ENCODE measurements around the gene CAD. TPM values are rescaled to one million over a fixed set of nuclear protein-coding genes. Genes with fewer than 3 reads are reported as not detected.

CAD gene
- total RNA-seq, 1 experiment from 2014 or later, result 130 TPM

DNA sequence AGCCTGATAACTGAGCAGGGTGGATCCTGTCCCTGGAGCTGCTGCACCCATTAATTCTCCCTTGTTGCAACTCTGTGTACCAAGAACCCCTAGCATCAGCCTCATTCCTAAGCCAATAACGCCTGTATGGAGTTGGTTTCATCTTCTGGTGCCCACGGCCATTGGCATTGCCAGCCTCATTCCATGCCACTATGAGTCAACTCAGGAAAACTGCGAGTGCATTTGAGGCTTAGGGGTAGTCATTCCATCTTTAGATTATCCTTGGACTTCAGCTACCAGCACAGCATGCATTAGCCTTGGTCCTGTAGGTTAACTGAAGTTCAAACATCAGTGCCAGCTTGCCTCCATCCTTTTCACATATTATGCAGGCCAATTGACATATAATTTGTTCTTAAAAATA is 63.7 kb downstream of the CAD start:
- Histone ChIP-seq H4K5ac (ENCODE audit: insufficient read length, low read depth, low read length) (no peak overlapping the region), H4K8ac (replicated peaks; ENCODE audit: insufficient read length, low read depth, low read length) (no peak overlapping the region), H2AFZ (ENCODE audit: low read length) (no peak overlapping the region), H3K79me2 (ENCODE audit: insufficient read depth, low read length) (no peaks in the 10 kb centered on the region), H3K4ac (ENCODE audit: low read depth, low read length) (no peak overlapping the region), H2BK5ac (ENCODE audit: insufficient read length, low read length) (no peak overlapping the region), H4K20me1 (ENCODE audit: control insufficient read depth, insufficient read depth, insufficient read length) (no peaks in the 10 kb centered on the region), H3K4me1 (ENCODE audit: insufficient read depth, low read length) (peaks cover 13% of the 10 kb centered on the region; the same call in 1 of the 2 replicates), H3K27ac (ENCODE audit: insufficient read length, low read depth, low read length) (no peak overlapping the region), H3T11ph (ENCODE audit: low read length) (no peak overlapping the region), H2BK120ac (ENCODE audit: low read depth, low read length, poor library complexity, severe bottlenecking) (no peak overlapping the region), H3K9ac (ENCODE audit: extremely low read depth, insufficient read length, low read length) (no peak overlapping the region), H3K27me3 (ENCODE audit: insufficient read depth, low read length) (no peaks in the 10 kb centered on the region), H2BK15ac (ENCODE audit: low read depth, low read length) (no peak overlapping the region), H2AK5ac (ENCODE audit: insufficient read length, low read length) (no peak overlapping the region), H3K56ac (ENCODE audit: insufficient read length, low read depth, low read length) (no peak overlapping the region), H3K23ac (ENCODE audit: insufficient read length, low read depth, low read length) (no peak overlapping the region), H3K79me1 (ENCODE audit: insufficient read depth, low read depth, low read length, poor library complexity, severe bottlenecking) (no peaks in the 10 kb centered on the region), H3K18ac (ENCODE audit: insufficient read length, low read depth, low read length) (no peak overlapping the region), H3K4me2 (ENCODE audit: insufficient read depth, insufficient read length, low read length) (no peak overlapping the region), H2BK12ac (ENCODE audit: insufficient read length, low read depth, low read length) (no peak overlapping the region), H4K91ac (ENCODE audit: insufficient read length, low read depth, low read length) (no peak overlapping the region), H3K14ac (ENCODE audit: insufficient read depth, low read length) (no peak overlapping the region), H3K9me3 (ENCODE audit: control insufficient read depth, low read depth, low read length) (no peaks in the 10 kb centered on the region), H3K23me2 (ENCODE audit: insufficient read length, low read depth, low read length, poor library complexity, severe bottlenecking) (peaks cover 6% of the 10 kb centered on the region), H2BK20ac (ENCODE audit: low read depth, low read length, poor library complexity, severe bottlenecking) (no peak overlapping the region)
- no CpG with 5 or more reads among the region's 3 CpGs for WGBS (ENCODE audit: extremely low coverage, insufficient read length, low lambda C conversion rate)
- no peak overlapping the region for H3K4me3 Mint-ChIP-seq
- H3K36me3 Mint-ChIP-seq (ENCODE audit: insufficient read depth in 1 of 3, low read depth in 3 of 3), result no peaks in the 10 kb centered on the region
- H3K27me3 Mint-ChIP-seq (ENCODE audit: low read depth), result peaks cover 53% of the 10 kb centered on the region
- peaks cover 51 to 56% of the 10 kb centered on the region in 2 experiments for H3K4me1 Mint-ChIP-seq
- no peaks in the 10 kb centered on the region for H3K9me3 Mint-ChIP-seq
- DNase-seq, result no peak
- H3K27ac Mint-ChIP-seq, result no peak overlapping the region
- TF ChIP-seq, protein P1, sequence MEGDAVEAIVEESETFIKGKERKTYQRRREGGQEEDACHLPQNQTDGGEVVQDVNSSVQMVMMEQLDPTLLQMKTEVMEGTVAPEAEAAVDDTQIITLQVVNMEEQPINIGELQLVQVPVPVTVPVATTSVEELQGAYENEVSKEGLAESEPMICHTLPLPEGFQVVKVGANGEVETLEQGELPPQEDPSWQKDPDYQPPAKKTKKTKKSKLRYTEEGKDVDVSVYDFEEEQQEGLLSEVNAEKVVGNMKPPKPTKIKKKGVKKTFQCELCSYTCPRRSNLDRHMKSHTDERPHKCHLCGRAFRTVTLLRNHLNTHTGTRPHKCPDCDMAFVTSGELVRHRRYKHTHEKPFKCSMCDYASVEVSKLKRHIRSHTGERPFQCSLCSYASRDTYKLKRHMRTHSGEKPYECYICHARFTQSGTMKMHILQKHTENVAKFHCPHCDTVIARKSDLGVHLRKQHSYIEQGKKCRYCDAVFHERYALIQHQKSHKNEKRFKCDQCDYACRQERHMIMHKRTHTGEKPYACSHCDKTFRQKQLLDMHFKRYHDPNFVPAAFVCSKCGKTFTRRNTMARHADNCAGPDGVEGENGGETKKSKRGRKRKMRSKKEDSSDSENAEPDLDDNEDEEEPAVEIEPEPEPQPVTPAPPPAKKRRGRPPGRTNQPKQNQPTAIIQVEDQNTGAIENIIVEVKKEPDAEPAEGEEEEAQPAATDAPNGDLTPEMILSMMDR (conservative IDR thresholded peaks at IDR 0.05), result no peak

Data from H9 (cell line).